SU-DHL-6 (cell line): Measurements from ENCODE around the gene TRIAP1.
"Not testable (repeated sequence)": the region's sequence is repeated elsewhere in the genome, so short reads cannot be mapped to it uniquely, and the experiment has no call there.

Experiments
- H2AFZ ChIP-seq: fragments of 200-600 bp; sonication (generic); 2 replicates; pipeline ENCODE4 v1.6.1; 2014; ENCODE audit warnings: low read depth, mild to moderate bottlenecking, moderate library complexity, mixed read lengths, antibody characterized with exemption, low read length; ENCODE audit not compliant: severe bottlenecking
- H3F3A ChIP-seq: fragments of 200-600 bp; shearing (Covaris generic); 2 replicates; pipeline ENCODE4 v1.6.0; 2016; ENCODE audit warnings: antibody characterized with exemption, mild to moderate bottlenecking; ENCODE audit not compliant: insufficient read depth
- H3K27ac ChIP-seq: fragments of 200-600 bp; sonication (generic); 2 replicates; pipeline ENCODE4 v1.5.1; 2016; ENCODE audit warnings: low read depth, mild to moderate bottlenecking, low read length, moderate library complexity, mixed read lengths
- H3K27me3 ChIP-seq: fragments of 200-600 bp; sonication (generic), shearing (Covaris generic); 2 replicates; pipeline ENCODE4 v1.6.0; 2014; ENCODE audit warnings: mild to moderate bottlenecking, low read length
- H3K36me3 ChIP-seq: fragments of 200-600 bp; sonication (generic); 2 replicates; pipeline ENCODE4 v1.6.1; 2014; ENCODE audit warnings: mild to moderate bottlenecking, low read length, mixed read lengths
- H3K4me2 ChIP-seq: fragments of 300-600, 200-600 bp; shearing (Covaris generic), sonication (generic); 2 replicates; pipeline ENCODE4 v1.6.0; 2014; ENCODE audit warnings: low read length, low read depth, mild to moderate bottlenecking; ENCODE audit not compliant: poor library complexity, severe bottlenecking
- H3K4me3 ChIP-seq: fragments of 200-600 bp; sonication (generic); 2 replicates; pipeline ENCODE4 v1.5.1; 2014; ENCODE audit warnings: antibody characterized with exemption, low read length, mild to moderate bottlenecking, mixed read lengths; ENCODE audit not compliant: insufficient read depth, poor library complexity, severe bottlenecking
- H3K79me2 ChIP-seq: fragments of 200-600 bp; sonication (generic); 2 replicates; pipeline ENCODE4 v1.6.1; 2014; ENCODE audit warnings: mild to moderate bottlenecking, low read length, moderate library complexity; ENCODE audit not compliant: insufficient read depth
- H3K9ac ChIP-seq: fragments of 200-600 bp; sonication (generic); 2 replicates; pipeline ENCODE4 v1.7.0; 2014; ENCODE audit warnings: mild to moderate bottlenecking, low read length
- H3K9me2 ChIP-seq: fragments of 200-600 bp; sonication (generic); replicated peaks from 2 replicates; pipeline ENCODE4 v1.6.1; 2014; ENCODE audit warnings: low read length; ENCODE audit not compliant: insufficient read depth
- H3K9me3 ChIP-seq: fragments of 200-600 bp; sonication (generic); 2 replicates; pipeline ENCODE4 v1.6.1; 2014; ENCODE audit warnings: low read length, mixed read lengths; ENCODE audit not compliant: insufficient read depth
- H4K20me1 ChIP-seq: fragments of 200-600 bp; sonication (generic); 2 replicates; pipeline ENCODE4 v1.6.1; 2014; ENCODE audit warnings: low read depth, mild to moderate bottlenecking, antibody characterized with exemption, low read length, moderate library complexity, mixed read lengths
- EZH2phosphoT487 ChIP-seq: fragments of 200-600 bp; sonication (generic), shearing (Covaris generic); conservative IDR thresholded peaks from 2 replicates; pipeline ENCODE4 v1.6.1; 2018; ENCODE audit warnings: mild to moderate bottlenecking, antibody characterized with exemption, low read length, moderate library complexity, mixed read lengths
- TF ChIP-seq, protein P1 (sequence below): fragments of 200-600 bp; sonication (generic); IDR thresholded peaks from one replicate; pipeline ENCODE4 v1.5.1; 2017; ENCODE audit warnings: antibody characterized with exemption, mild to moderate bottlenecking, low read length, moderate library complexity; ENCODE audit not compliant: insufficient read depth, poor library complexity, severe bottlenecking

Gene TRIAP1

DNA sequence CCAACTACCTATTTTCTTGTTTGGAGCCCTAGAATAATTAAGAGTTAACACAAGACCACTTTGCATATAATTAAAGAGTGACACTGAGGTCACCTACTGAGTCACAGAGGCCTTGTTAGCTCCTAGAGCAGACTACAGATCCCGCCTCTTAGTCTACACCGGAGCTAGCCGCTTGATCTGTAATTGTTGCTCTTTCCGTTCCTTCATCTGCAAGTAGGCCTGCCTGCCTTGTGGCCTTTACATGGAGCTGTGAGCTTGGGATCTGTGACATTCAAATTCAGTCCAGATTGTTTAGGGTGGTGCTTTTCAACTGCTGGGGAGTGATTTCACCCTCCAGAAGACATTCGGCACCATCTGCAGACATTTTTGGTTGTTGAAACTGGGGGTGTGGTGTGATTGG, 44.1 kb upstream of the TRIAP1 start:
- Histone ChIP-seq H3K9ac (no peak overlapping the region), H4K20me1 (no peaks in the 10 kb centered on the region), H2AFZ (no peak overlapping the region), H3F3A (no peaks in the 10 kb centered on the region), H3K36me3 (no peaks in the 10 kb centered on the region), H3K4me2 (no peak overlapping the region), H3K9me2 (no peaks in the 10 kb centered on the region), H3K27ac (no peak overlapping the region), H3K4me3 (no peak overlapping the region), H3K9me3 (no peaks in the 10 kb centered on the region), H3K27me3 (no peaks in the 10 kb centered on the region), H3K79me2 (no peaks in the 10 kb centered on the region)
- TF ChIP-seq EZH2phosphoT487 = no peak
- TF ChIP-seq, protein P1, sequence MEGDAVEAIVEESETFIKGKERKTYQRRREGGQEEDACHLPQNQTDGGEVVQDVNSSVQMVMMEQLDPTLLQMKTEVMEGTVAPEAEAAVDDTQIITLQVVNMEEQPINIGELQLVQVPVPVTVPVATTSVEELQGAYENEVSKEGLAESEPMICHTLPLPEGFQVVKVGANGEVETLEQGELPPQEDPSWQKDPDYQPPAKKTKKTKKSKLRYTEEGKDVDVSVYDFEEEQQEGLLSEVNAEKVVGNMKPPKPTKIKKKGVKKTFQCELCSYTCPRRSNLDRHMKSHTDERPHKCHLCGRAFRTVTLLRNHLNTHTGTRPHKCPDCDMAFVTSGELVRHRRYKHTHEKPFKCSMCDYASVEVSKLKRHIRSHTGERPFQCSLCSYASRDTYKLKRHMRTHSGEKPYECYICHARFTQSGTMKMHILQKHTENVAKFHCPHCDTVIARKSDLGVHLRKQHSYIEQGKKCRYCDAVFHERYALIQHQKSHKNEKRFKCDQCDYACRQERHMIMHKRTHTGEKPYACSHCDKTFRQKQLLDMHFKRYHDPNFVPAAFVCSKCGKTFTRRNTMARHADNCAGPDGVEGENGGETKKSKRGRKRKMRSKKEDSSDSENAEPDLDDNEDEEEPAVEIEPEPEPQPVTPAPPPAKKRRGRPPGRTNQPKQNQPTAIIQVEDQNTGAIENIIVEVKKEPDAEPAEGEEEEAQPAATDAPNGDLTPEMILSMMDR = no peak

DNA sequence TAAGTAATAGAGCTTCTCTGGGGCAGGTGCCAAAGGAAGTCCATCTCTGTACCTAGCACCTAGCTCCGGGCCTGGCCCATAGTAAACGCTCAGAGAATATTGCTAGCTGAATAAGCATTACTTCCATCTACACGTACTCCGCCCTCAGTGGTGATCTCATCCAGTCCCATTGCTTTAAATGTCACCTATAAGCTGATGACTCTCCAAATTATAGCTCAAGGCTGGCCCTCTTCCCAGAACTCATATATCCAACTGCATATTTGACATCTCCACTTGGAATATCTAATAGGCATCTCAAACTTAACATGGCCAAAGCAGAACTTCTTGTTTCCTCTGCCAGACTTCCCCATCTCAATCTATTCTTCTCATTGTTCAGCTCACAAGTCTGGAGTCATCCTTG, 42.8 kb upstream of the TRIAP1 start:
- no peak overlapping the region for H3K4me2 ChIP-seq

DNA sequence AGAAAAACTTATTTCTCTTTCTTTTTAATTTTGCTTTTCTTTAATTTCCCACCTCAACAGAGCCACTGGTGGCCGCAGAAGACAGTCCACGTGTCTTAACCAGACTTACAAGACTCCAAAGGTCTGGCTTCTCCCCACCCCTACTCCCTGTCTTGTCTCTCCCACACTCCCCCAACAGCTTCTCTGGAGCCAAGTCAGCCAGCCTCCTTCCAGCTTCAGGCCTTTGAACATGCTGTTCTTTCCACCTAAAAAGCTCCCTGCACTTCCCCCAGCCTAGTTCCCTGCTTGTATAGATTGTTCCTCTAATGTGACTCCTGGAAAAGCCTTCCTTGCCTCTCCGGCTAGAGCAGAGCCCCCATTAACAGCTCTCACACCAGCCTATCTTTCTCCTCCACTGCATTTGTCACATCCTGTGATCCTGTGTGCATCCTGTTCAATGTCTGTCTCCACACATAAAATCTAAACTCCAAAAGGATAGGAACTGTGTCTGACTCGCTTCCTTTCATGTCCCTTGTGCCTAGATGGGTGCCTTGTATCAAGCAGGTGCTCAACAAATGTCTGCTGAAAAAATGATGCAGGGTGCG, 42.0 kb upstream of the TRIAP1 start:
- no peak overlapping the region for H3K9ac ChIP-seq

More for the DNA sequence above, 42.8 kb upstream of the TRIAP1 start:
- no peaks in the 10 kb centered on the region for H3F3A ChIP-seq
- H3K9me3 ChIP-seq = no peaks in the 10 kb centered on the region
- no peak overlapping the region for H3K27ac ChIP-seq
- H3K27me3 ChIP-seq = no peaks in the 10 kb centered on the region
- H3K79me2 ChIP-seq = no peaks in the 10 kb centered on the region
- H3K9ac ChIP-seq = no peak overlapping the region
- no peak overlapping the region for H2AFZ ChIP-seq
- H3K4me3 ChIP-seq = no peak overlapping the region
- H4K20me1 ChIP-seq = no peaks in the 10 kb centered on the region
- no peaks in the 10 kb centered on the region for H3K9me2 ChIP-seq
- TF ChIP-seq EZH2phosphoT487 = no peak
- TF ChIP-seq, protein P1 = no peak
- H3K36me3 ChIP-seq = no peaks in the 10 kb centered on the region

DNA sequence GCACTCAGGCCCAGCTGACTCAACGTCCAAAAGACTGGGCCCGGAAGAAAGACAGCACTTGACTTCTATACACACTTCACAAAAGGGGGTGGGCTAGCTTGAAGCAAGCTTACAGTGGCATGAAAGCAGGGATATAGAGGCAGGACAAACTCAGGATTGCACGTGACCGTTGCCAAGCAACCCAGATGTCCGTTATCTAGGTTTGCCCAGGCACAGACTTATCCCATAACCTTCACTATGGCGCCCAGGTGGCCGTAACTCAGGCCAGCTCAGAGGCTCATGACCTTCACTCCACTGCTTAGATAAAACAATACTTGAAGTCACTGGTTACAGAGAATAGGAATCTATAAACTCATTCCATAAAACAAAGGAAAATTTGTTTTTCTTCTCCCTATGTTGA, 41.4 kb upstream of the TRIAP1 start:
- H2AFZ ChIP-seq, H4K20me1 ChIP-seq, H3K36me3 ChIP-seq, H3K9me3 ChIP-seq, H3K9me2 ChIP-seq, H3K9ac ChIP-seq, H3K79me2 ChIP-seq, H3K4me3 ChIP-seq, H3F3A ChIP-seq, H3K27me3 ChIP-seq, H3K4me2 ChIP-seq, H3K27ac ChIP-seq: not testable (repeated sequence)

More for the DNA sequence above, 42.0 kb upstream of the TRIAP1 start:
- H3F3A ChIP-seq = no peaks in the 10 kb centered on the region
- H2AFZ ChIP-seq = no peak overlapping the region
- H3K27me3 ChIP-seq = no peaks in the 10 kb centered on the region
- H3K79me2 ChIP-seq = no peaks in the 10 kb centered on the region
- TF ChIP-seq EZH2phosphoT487 = no peak
- no peak overlapping the region for H3K4me2 ChIP-seq
- H3K9me3 ChIP-seq = no peaks in the 10 kb centered on the region
- no peaks in the 10 kb centered on the region for H3K9me2 ChIP-seq
- no peaks in the 10 kb centered on the region for H3K36me3 ChIP-seq
- H3K4me3 ChIP-seq = no peak overlapping the region
- no peak overlapping the region for H3K27ac ChIP-seq
- no peaks in the 10 kb centered on the region for H4K20me1 ChIP-seq
